Endothelial cell of umbilical vein (primary cell): ENCODE measurements around the gene LRCOL1. TPM values are rescaled to one million over a fixed set of nuclear protein-coding genes. Genes with fewer than 3 reads are reported as not detected.

ENCODE experiments used
- BruUV-seq: library from RNA; stranded (reverse); fragments of 400-500 nt; replicated peaks from 2 replicates; lab custom pipeline; 2021; lab: Mats Ljungman, UMichigan
- CTCF ChIA-PET: fragments of 300-600, 350-600 bp; sonication (Branson Sonifier 250); formaldehyde crosslinking; loops from one replicate; lab custom pipeline; 2021; ENCODE audit warnings: antibody characterized with exemption, inconsistent platforms; lab: Charles Lee
- POLR2A ChIA-PET: fragments of 300-600, 350-600 bp; sonication (Branson Sonifier 250); formaldehyde crosslinking; loops from one replicate; lab custom pipeline; 2021; ENCODE audit warnings: antibody characterized with exemption, inconsistent platforms; lab: Charles Lee
- DNase-seq: peaks from one replicate; pipeline ENCODE4 v3.0.0-alpha.2; 2011; ENCODE audit warnings: low read depth, low spot score
- FAIRE-seq: peaks from 2 replicates; lab custom pipeline; 2011; peaks lifted over from hg19 to GRCh38; lab: Jason Lieb, UNC
- H2AFZ ChIP-seq: 2 replicates; pipeline ENCODE4 v1.6.0; 2012; ENCODE audit warnings: low read depth, low read length, control low read depth, inconsistent platforms
- H3K27ac ChIP-seq: 2 replicates; pipeline ENCODE4 v1.5.1; 2011; ENCODE audit warnings: low read depth, mild to moderate bottlenecking, control low read depth, low read length, moderate library complexity; ENCODE audit not compliant: insufficient read depth
- H3K27me3 ChIP-seq, 2 experiments: 2 replicates each; pipeline versions ENCODE4 v1.6.0 to v1.6.1; 2011; ENCODE audit warnings: low read length in 2 of 2, mixed read lengths in 1 of 2; ENCODE audit not compliant: control insufficient read depth in 2 of 2, insufficient read depth in 2 of 2
- H3K36me3 ChIP-seq, 2 experiments: 2 replicates in 1 of 2; 3 replicates in 1 of 2; pipeline ENCODE4 v1.5.1; 2011; ENCODE audit warnings: low read length in 2 of 2, mild to moderate bottlenecking in 1 of 2, moderate library complexity in 1 of 2; ENCODE audit not compliant: control insufficient read depth in 2 of 2, insufficient read depth in 2 of 2; ENCODE audit errors: extremely low read depth in 1 of 2
- H3K4me1 ChIP-seq: 3 replicates; pipeline ENCODE4 v1.5.1; 2011; ENCODE audit warnings: mild to moderate bottlenecking, low read length; ENCODE audit not compliant: control insufficient read depth, insufficient read depth; ENCODE audit errors: extremely low read depth
- H3K4me2 ChIP-seq: 2 replicates; pipeline ENCODE4 v1.6.1; 2011; ENCODE audit warnings: low read length, control low read depth, mixed read lengths; ENCODE audit not compliant: insufficient read depth
- H3K4me3 ChIP-seq, 3 experiments: fragments of 200-600 bp in 1 of 3; sonication (generic), shearing (Covaris generic) in 1 of 3; replicated peaks in 1 of 3; 2 replicates each; pipeline ENCODE4 v1.5.1; 2011 to 2016; ENCODE audit warnings: control low read depth in 3 of 3, low read length in 3 of 3, mild to moderate bottlenecking in 2 of 3, inconsistent platforms in 1 of 3, low read depth in 1 of 3, moderate library complexity in 1 of 3; ENCODE audit not compliant: insufficient read depth in 1 of 3
- H3K79me2 ChIP-seq: 2 replicates; pipeline ENCODE4 v1.6.0; 2012; ENCODE audit warnings: low read length, inconsistent platforms; ENCODE audit not compliant: control insufficient read depth, insufficient read depth
- H3K9ac ChIP-seq: replicated peaks from 2 replicates; pipeline ENCODE3; 2011; ENCODE audit warnings: low read length, control low read depth; ENCODE audit not compliant: insufficient read depth; ENCODE audit errors: extremely low read depth
- H3K9me1 ChIP-seq: replicated peaks from 3 replicates; pipeline ENCODE4 v1.6.0; 2011; ENCODE audit warnings: mild to moderate bottlenecking, low read length; ENCODE audit not compliant: control insufficient read depth, insufficient read depth; ENCODE audit errors: extremely low read depth
- H3K9me3 ChIP-seq: replicated peaks from 2 replicates; pipeline ENCODE4 v1.5.1; 2012; ENCODE audit warnings: low read length, inconsistent platforms; ENCODE audit not compliant: control insufficient read depth, insufficient read depth
- H4K20me1 ChIP-seq: replicated peaks from 2 replicates; pipeline ENCODE3; 2011; ENCODE audit warnings: mild to moderate bottlenecking, low read length; ENCODE audit not compliant: control insufficient read depth, insufficient read depth; ENCODE audit errors: extremely low read depth
- CTCF ChIP-seq, 2 donors: IDR thresholded peaks; 1 replicate in 1 of 2; 2 replicates in 1 of 2; pipeline ENCODE4 v1.5.1; 2011; ENCODE audit warnings: low read length in 2 of 2, mild to moderate bottlenecking in 2 of 2, moderate library complexity in 2 of 2, control low read depth in 1 of 2, inconsistent platforms in 1 of 2, low read depth in 1 of 2; ENCODE audit not compliant: insufficient read depth in 1 of 2; ENCODE audit errors: extremely low read depth in 1 of 2
- EZH2 ChIP-seq: IDR thresholded peaks from 2 replicates; pipeline ENCODE4 v1.6.1; 2012; ENCODE audit warnings: borderline replicate concordance, low read depth, mild to moderate bottlenecking, moderate library complexity, low read length, inconsistent platforms; ENCODE audit not compliant: severe bottlenecking
- FOS ChIP-seq: IDR thresholded peaks from 2 replicates; pipeline ENCODE4 v1.6.1; 2011; ENCODE audit warnings: mild to moderate bottlenecking, low read length, moderate library complexity, borderline replicate concordance; ENCODE audit not compliant: insufficient read depth
- GATA2 ChIP-seq: IDR thresholded peaks from 2 replicates; pipeline ENCODE4 v1.7.0; 2011; ENCODE audit warnings: low read depth, mild to moderate bottlenecking, moderate library complexity, mixed read lengths, low read length; ENCODE audit not compliant: insufficient read length, insufficient read depth
- JUN ChIP-seq: IDR thresholded peaks from 2 replicates; pipeline ENCODE4 v1.6.1; 2011; ENCODE audit warnings: borderline replicate concordance, low read depth; ENCODE audit not compliant: insufficient read length, insufficient read depth
- MAX ChIP-seq: IDR thresholded peaks from 2 replicates; pipeline ENCODE4 v1.6.1; 2011; ENCODE audit not compliant: insufficient read depth, insufficient read length
- MYC ChIP-seq: IDR thresholded peaks from one replicate; pipeline ENCODE4 v1.6.1; 2011; ENCODE audit warnings: mild to moderate bottlenecking, low read depth, low read length
- POLR2A ChIP-seq: IDR thresholded peaks from 2 replicates; pipeline ENCODE4 v1.6.1; 2012; ENCODE audit warnings: low read depth, mild to moderate bottlenecking, control low read depth, low read length
- POLR2AphosphoS5 ChIP-seq: IDR thresholded peaks from 2 replicates; pipeline ENCODE4 v1.6.1; 2012; ENCODE audit warnings: low read depth, mild to moderate bottlenecking, control low read depth, low read length, moderate library complexity; ENCODE audit not compliant: insufficient read depth
- dilution Hi-C: fragments of 300-500 bp; cut with MboI; formaldehyde crosslinking; loops from one replicate; pipeline ENCODE4 v1.15.0; 2019; ENCODE audit warnings: low sequenced_read_pairs; ENCODE audit not compliant: extremely low pct_ligation_motif_present
- intact Hi-C: fragments of 100-400 bp; cut with micrococcal nuclease; formaldehyde crosslinking; loops from one replicate; pipeline ENCODE4 v1.10.0; 2022
- polyA plus RNA-seq, 4 experiments: library from polyadenylated mRNA; depleted of rRNA in 3 of 4; stranded (reverse) in 3 of 4; unstranded in 1 of 4; fragments of >200 nt; gene quantifications; 2 replicates each; pipeline versions ENCODE4 v1.2.1 to v1.2.3, GENCODE V29; 2011 to 2012; ENCODE audit warnings: missing spikeins in 1 of 4
- total RNA-seq: library from RNA; stranded (reverse); gene quantifications from 2 replicates; pipeline ENCODE4 v1.2.3, GENCODE V29; 2021

The LRCOL1 gene
- total and polyA plus RNA-seq, 2 donors (not counting 3 experiments of a cell fraction or from before 2014, with no cell fraction given) = 1.2 to 1.5 TPM

GRCh38 chr12:132617135-132617701 lies 6.8 kb upstream of the LRCOL1 start:
- H3K9ac ChIP-seq = no peak overlapping the region
- no peak overlapping the region for H3K4me2 ChIP-seq
- no peak for TF ChIP-seq GATA2
- TF ChIP-seq CTCF (IDR thresholded peaks at IDR 0.05; ENCODE audit: extremely low read depth in 1 of 2, insufficient read depth in 1 of 2, low read depth in 1 of 2, low read length in 2 of 2) = no peak
- TF ChIP-seq EZH2 = no peak
- TF ChIP-seq POLR2A = no peak
- H3K9me3 ChIP-seq = peaks cover 3% of the 10 kb centered on the region
- ChIA-PET CTCF (interaction anchor here (0.6 to 7.6 kb wide), 7 partner anchors 9 to 463 kb away, joined by 3 to 102 read pairs (median 4); no protein-coding TSS in a partner anchor), POLR2A (interaction anchor here (0.6 kb wide), 1 partner anchor 10 kb away, joined by 3 read pairs; no protein-coding TSS in a partner anchor)
- no peak for DNase-seq
- H3K27me3 ChIP-seq = peaks cover 28 to 36% of the 10 kb centered on the region in 2 experiments
- no peaks in the 10 kb centered on the region for H3K79me2 ChIP-seq
- no peaks in the 10 kb centered on the region for H3K36me3 ChIP-seq
- intact Hi-C loops = no loop called here
- no peak overlapping the region for H3K27ac ChIP-seq
- no peaks in the 10 kb centered on the region for H4K20me1 ChIP-seq
- no peak overlapping the region for H3K4me3 ChIP-seq
- FAIRE-seq = no peak
- no peaks in the 10 kb centered on the region for H3K4me1 ChIP-seq
- dilution Hi-C loops = no loop called here
- H3K9me1 ChIP-seq = no peaks in the 10 kb centered on the region
- no peak overlapping the region for H2AFZ ChIP-seq
- BruUV-seq = no TSS peak

GRCh38 chr12:132615579-132616038 lies 5.2 kb upstream of the LRCOL1 start:
- Histone ChIP-seq H3K4me1 (no peaks in the 10 kb centered on the region), H2AFZ (no peak overlapping the region), H3K79me2 (no peaks in the 10 kb centered on the region), H3K4me2 (no peak overlapping the region), H3K9me3 (peaks cover 3% of the 10 kb centered on the region), H4K20me1 (no peaks in the 10 kb centered on the region), H3K4me3 (no peak overlapping the region), H3K27ac (no peak overlapping the region), H3K9me1 (no peaks in the 10 kb centered on the region), H3K9ac (no peak overlapping the region), H3K36me3 (no peaks in the 10 kb centered on the region), H3K27me3 (peaks cover 30 to 36% of the 10 kb centered on the region in 2 experiments)
- no peak for TF ChIP-seq POLR2A
- no peak for TF ChIP-seq FOS
- no peak for TF ChIP-seq CTCF (IDR thresholded peaks at IDR 0.05; ENCODE audit: extremely low read depth in 1 of 2, insufficient read depth in 1 of 2, low read depth in 1 of 2, low read length in 2 of 2)
- TF ChIP-seq MYC = no peak
- TF ChIP-seq JUN = no peak
- TF ChIP-seq POLR2AphosphoS5 = no peak
- TF ChIP-seq MAX = no peak
- no peak for TF ChIP-seq GATA2
- TF ChIP-seq EZH2 = no peak
- no peak for FAIRE-seq
- intact Hi-C loops (loop anchor here (1.0 kb wide), 4 partner anchors 11 to 200 kb away; no protein-coding TSS in a partner anchor), dilution Hi-C loops (no loop called here)
- DNase-seq = no peak
- POLR2A ChIA-PET = no interaction called here
- no TSS peak for BruUV-seq
- CTCF ChIA-PET = interaction anchor here (0.9 to 7.6 kb wide), 25 partner anchors 9 to 476 kb away, joined by 3 to 102 read pairs (median 6); no protein-coding TSS in a partner anchor
